HG02885 (cell line): Measurements from ENCODE around the gene MRPL22.
"Not testable (repeated sequence)": the region's sequence is repeated elsewhere in the genome, so short reads cannot be mapped to it uniquely, and the experiment has no call there.

Source experiments
- ATAC-seq: cut with Tn5 transposase; IDR thresholded peaks from one replicate; pipeline ENCODE4 v1.9.1; 2021; ENCODE audit warnings: mild to moderate bottlenecking; ENCODE audit not compliant: unreplicated experiment, poor library complexity

Gene MRPL22

GRCh38 chr5:154940772-154941620, at the start of gene MRPL22:
Gene MRPL22, plus strand, starts transcription at chr5:154941073. Its CDS starts 38 bp downstream, at chr5:154941111.
- peak; percentile 53 for ATAC-seq

- no peak for ATAC-seq
Measured at GRCh38 chr5:154892369-154892771, 48.5 kb upstream of the MRPL22 start.

GRCh38 chr5:154893381-154893780, 47.5 kb upstream of the MRPL22 start:
- ATAC-seq = no peak

GRCh38 chr5:154895606-154896561, 45.0 kb upstream of the MRPL22 start:
- ATAC-seq = no peak

- ATAC-seq = no peak
Measured at GRCh38 chr5:154896562-154897165, 44.2 kb upstream of the MRPL22 start.

- no peak for ATAC-seq
Measured at GRCh38 chr5:154898210-154898609, 42.7 kb upstream of the MRPL22 start.

GRCh38 chr5:154899151-154899816, 41.6 kb upstream of the MRPL22 start:
- no peak for ATAC-seq

GRCh38 chr5:154900066-154900465, 40.8 kb upstream of the MRPL22 start:
- no peak for ATAC-seq

- ATAC-seq = no peak
Measured at GRCh38 chr5:154901276-154901675, 39.6 kb upstream of the MRPL22 start.

- no peak for ATAC-seq
Measured at GRCh38 chr5:154901913-154902312, 39.0 kb upstream of the MRPL22 start.

GRCh38 chr5:154905601-154906000, 35.3 kb upstream of the MRPL22 start:
- not testable (repeated sequence) for ATAC-seq

- no peak for ATAC-seq
Measured at GRCh38 chr5:154916874-154917273, 24.0 kb upstream of the MRPL22 start.

- ATAC-seq = no peak
Measured at GRCh38 chr5:154917757-154918156, 23.1 kb upstream of the MRPL22 start.

GRCh38 chr5:154923441-154924430, 17.1 kb upstream of the MRPL22 start:
- ATAC-seq = no peak

GRCh38 chr5:154933537-154933936, 7.3 kb upstream of the MRPL22 start:
- no peak for ATAC-seq

GRCh38 chr5:154934881-154935280, 6.0 kb upstream of the MRPL22 start:
- ATAC-seq = no peak

GRCh38 chr5:154937186-154937717, 3.6 kb upstream of the MRPL22 start:
- no peak for ATAC-seq

- peak; percentile 85 for ATAC-seq
Measured at GRCh38 chr5:154937718-154938466, 3.0 kb upstream of the MRPL22 start, which contains the start of gene GEMIN5. Gene GEMIN5, minus strand, starts transcription at chr5:154938211. Its CDS starts 78 bp downstream, at chr5:154938133.
